Tibial nerve (tissue), 3 donors: ENCODE results near the gene HCN1.
"Not testable (repeated sequence)": the region's sequence is repeated elsewhere in the genome, so short reads cannot be mapped to it uniquely, and the experiment has no call there.

ENCODE experiments used
- CTCF ChIP-seq, 5 experiments: fragments of 200-600 bp in 3 of 5; fragments of 450-650 bp in 2 of 5; sonication (generic) in 3 of 5; IDR thresholded peaks; one replicate each; pipeline ENCODE4 v1.5.1; 2016 to 2019; ENCODE audit warnings: antibody characterized with exemption in 5 of 5, mild to moderate bottlenecking in 3 of 5, moderate library complexity in 2 of 5
- POLR2A ChIP-seq, 2 donors: fragments of 450-650 bp; IDR thresholded peaks; one replicate each; pipeline ENCODE4 v1.6.1; 2017; ENCODE audit warnings: antibody characterized with exemption in 2 of 2, mild to moderate bottlenecking in 2 of 2, moderate library complexity in 2 of 2

DNA sequence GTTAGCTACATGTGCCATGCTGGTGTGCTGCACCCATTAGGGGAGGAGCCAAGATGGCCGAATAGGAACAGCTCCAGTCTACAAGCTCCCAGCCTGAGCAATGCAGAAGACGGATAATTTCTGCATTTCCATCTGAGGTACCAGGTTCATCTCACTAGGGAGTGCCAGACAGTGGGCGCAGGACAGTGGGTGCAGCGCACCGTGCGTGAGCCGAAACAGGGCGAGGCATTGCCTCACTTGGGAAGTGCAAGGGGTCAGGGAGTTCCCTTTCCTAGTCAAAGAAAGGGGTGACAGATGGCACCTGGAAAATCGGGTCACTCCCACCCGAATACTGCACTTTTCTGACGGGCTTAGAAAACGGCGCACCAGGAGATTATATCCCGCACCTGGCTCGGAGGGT is 251.3 kb downstream of the HCN1 start:
- not testable (repeated sequence) for TF ChIP-seq CTCF, POLR2A (IDR thresholded peaks at IDR 0.05)
